ENCODE results near the gene TIGD1.
"Not testable (repeated sequence)": the region's sequence is repeated elsewhere in the genome, so short reads cannot be mapped to it uniquely, and the experiment has no call there.

Gene TIGD1

GRCh38 chr2:232539298-232540231 lies 10.8 kb downstream of the TIGD1 start, which contains the start of gene CHRNG:
CHRNG (plus strand) TSS chr2:232539692; CDS start chr2:232539748, 56 bp downstream.
- DNase-seq (ENCODE audit: low read depth, low spot score), result peak; percentile 82

- DNase-seq (ENCODE audit: low read depth, low spot score), result no peak
Measured at GRCh38 chr2:232538671-232539070, 11.7 kb downstream of the TIGD1 start.

GRCh38 chr2:232537499-232537898 lies 12.9 kb downstream of the TIGD1 start:
- no peak for DNase-seq (ENCODE audit: low read depth, low spot score)

- peak; percentile 53 for DNase-seq (ENCODE audit: low read depth, low spot score)
Measured at GRCh38 chr2:232537079-232537478, 13.3 kb downstream of the TIGD1 start.

DNA sequence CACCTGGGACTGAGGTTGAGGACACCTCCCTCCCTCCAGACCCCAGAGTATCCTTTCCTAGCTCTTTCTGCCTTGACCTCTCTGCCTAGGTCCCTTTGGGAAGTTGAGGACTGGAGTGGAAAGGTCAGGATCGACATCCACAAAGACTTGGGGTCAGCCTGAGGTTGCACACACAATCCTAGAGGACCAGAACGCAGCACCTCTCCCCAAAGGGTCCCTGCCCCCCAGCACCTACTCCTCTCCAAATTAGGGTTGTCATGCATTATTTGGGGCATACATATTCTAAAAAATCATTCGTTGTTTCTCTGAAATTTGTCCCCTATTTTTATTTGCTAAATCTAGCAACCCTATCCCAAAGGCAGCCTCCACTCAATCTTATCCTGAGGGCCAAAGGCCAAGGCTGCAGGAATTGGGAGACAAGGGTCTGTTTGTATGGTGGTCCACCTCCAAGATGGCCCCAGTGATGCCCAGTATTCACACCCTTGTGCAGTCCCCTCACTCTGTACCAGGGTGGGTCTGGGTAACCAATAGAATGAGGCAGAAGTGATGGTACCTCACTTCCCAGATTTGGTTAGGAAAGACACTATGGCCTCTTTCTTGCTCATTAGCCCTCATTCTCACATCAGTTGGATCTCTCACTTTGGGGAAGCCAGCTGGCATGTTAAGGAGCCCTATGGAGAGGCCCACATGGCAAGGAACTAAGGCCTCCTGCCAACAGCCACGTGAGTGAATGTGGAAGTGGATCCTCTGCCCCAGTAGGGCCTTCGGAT lies 14.4 kb downstream of the TIGD1 start:
- DNase-seq (ENCODE audit: low read depth, low spot score), result no peak

- DNase-seq (ENCODE audit: low read depth, low spot score), result no peak
Measured at GRCh38 chr2:232534940-232535651, 15.3 kb downstream of the TIGD1 start.

GRCh38 chr2:232533944-232534710 lies 16.2 kb downstream of the TIGD1 start:
- DNase-seq (ENCODE audit: low read depth, low spot score), result no peak

DNA sequence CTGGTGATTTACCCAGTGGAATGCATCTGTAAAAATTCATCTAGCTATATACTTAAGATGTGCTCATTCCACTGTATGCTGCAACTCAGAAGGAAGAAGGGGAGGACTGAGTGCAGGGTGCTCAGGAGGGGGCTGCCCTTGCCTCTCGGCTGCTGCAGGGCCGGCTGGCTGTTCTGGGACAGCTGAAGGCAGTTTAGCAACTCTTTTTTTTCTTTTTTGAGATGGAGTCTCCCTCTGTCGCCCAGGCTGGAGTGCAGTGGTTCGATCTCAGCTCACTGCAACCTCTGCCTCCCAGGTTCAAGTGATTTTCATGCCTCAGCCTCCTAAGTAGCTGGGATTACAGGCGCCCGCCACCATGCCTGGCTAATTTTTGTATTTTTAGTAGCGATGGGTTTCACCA lies 17.5 kb downstream of the TIGD1 start:
- DNase-seq (ENCODE audit: low read depth, low spot score), result not testable (repeated sequence)

GRCh38 chr2:232532419-232532818 lies 17.9 kb downstream of the TIGD1 start:
- DNase-seq (ENCODE audit: low read depth, low spot score), result no peak

DNA sequence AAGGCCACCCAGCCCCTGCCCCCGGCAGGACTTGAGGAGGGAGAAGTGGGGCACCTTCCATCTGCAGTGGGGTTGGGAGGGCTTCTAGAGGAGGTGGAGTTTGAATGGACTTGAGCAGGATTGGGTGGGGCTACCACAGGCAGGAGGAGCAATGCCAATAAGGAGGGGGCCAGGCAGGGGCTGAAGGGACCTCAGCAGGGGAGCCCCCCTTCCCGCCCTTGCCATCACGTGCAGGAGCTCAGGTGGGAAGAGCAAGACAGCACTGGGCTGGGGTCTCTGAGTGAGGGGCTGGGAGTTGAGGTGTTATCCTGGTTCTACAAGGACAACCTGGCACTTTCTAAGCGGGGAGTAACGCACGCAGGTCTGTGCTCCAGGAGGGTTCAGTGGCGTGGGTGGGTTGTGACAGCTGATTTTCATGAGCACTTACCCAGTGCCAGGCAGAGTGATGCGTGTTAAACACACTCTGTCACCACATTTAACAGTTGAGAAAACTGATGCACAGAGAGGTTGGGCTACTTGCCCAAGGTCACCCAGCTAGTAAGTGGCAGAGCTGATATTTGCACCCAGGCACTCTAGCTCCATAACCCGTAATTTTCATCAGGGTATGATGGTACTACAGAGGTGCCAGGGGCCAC lies 19.6 kb downstream of the TIGD1 start:
- no peak for DNase-seq (ENCODE audit: low read depth, low spot score)

GRCh38 chr2:232529806-232530547 lies 20.4 kb downstream of the TIGD1 start:
- no peak for DNase-seq (ENCODE audit: low read depth, low spot score)

DNA sequence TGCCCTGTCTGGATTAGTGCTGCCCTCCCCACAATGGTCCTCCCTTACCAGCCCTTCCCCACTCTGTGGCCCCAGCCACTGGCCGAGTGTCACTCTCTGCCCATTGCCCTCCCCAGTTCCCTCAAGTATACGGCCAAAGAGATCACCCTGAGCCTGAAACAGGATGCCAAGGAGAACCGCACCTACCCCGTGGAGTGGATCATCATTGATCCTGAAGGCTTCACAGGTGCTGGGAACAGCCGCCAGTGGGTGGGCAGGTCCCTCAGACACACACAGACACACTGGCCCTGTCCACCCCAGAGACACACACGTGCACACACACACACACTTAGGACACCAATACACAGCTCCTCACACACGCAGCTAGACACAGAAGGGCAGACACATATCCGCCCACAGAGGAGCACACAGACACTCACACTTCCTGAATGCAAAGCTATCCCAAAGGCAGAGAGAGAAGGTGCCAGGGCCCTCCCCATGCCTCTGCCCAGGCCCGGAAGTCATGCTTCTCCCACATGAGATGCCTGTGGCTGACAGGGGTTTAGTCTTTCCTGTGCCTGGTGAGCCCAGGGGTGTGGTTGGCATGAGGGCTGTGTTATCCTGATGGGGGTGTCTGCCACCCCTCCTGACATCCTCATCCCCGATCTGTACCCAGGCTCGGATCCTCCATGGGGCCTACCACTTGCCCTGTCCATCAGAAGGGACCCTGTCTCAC lies 21.5 kb downstream of the TIGD1 start:
- no peak for DNase-seq (ENCODE audit: low read depth, low spot score)

GRCh38 chr2:232527905-232528470 lies 22.4 kb downstream of the TIGD1 start:
- peak; percentile 27 for DNase-seq (ENCODE audit: low read depth, low spot score)

GRCh38 chr2:232526372-232526941 lies 23.9 kb downstream of the TIGD1 start:
- DNase-seq (ENCODE audit: low read depth, low spot score), result no peak

DNA sequence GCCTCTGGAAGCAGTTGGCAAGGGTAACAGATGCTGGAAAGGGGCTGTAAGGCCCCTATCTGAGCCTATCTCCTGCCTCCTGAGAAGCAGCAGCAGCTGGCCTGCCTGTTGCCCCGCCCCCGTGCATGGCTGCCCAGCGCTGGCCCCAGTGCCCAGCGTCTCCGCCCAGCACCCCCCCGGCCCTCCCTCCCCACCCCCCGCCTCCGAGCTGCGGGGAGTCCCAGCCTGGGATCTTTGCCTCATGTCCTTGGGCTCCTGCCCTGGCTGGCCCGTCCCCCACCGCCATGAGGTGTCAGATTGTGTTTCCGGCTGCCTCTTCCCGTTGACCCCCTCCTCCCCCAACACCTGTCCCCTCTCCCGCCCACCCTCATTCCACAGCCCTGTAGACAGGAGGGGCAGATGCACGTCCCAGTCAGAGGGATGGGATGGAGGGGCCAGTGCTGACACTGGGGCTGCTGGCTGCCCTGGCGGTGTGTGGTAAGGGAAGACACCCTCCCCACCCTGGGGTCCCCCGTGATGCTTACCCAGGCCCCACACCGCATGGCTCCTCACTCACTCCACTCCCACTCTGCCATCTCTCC lies 24.5 kb downstream of the TIGD1 start, which contains the start of gene CHRND:
Gene CHRND (plus strand): TSS at position 370 of the 581 bp plus-strand sequence. CDS start 56 bp downstream, at position 426.
- DNase-seq (ENCODE audit: low read depth, low spot score), result no peak

DNA sequence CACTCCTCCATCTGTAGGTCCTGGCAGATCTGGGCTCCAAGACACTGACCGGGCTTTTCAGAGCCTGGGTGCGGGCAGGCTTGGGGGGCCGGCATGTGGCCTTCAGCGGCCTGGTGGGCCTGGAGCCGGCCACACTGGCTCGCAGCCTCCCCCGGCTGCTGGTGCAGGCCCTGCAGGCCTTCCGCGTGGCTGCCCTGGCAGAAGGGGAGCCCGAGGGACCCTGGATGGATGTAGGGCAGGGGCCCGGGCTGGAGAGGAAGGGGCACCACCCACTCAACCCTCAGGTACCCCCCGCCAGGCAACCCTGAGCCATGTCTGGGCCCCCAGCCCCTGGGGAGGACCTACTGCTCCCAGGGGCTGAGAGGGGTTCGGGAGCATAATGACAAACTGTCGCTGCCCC lies 25.2 kb downstream of the TIGD1 start:
- DNase-seq (ENCODE audit: low read depth, low spot score), result no peak

GRCh38 chr2:232524771-232525170 lies 25.6 kb downstream of the TIGD1 start:
- no peak for DNase-seq (ENCODE audit: low read depth, low spot score)

Data from ELF-1 (cell line).